ENCODE results near the gene DMC1.

The DMC1 gene

DNA sequence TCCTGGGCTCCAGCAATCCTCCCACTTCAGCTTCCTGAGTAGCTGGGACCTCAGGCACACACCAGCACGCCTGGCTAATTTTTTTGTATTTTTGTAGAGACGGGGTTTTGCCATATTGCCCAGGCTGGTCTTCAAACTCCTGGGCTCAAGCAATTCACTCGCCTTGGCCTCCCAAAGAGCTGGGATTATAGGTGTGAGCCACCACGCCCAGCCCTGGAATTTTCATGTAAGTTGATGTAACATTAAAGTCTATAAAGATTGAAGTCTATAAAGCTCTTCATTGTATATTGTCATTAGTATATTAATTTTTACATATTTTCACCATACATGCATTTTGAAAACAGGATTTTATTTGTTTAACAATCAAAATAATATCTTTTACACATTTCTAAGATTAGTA, 51.4 kb downstream of the DMC1 start:
- no peaks in the 10 kb centered on the region for H3K27me3 ChIP-seq
- no peak overlapping the region for H3K4me3 ChIP-seq
- H3K36me3 ChIP-seq, result no peaks in the 10 kb centered on the region
- no peaks in the 10 kb centered on the region for H3K9me3 ChIP-seq
- TF ChIP-seq, protein P1, sequence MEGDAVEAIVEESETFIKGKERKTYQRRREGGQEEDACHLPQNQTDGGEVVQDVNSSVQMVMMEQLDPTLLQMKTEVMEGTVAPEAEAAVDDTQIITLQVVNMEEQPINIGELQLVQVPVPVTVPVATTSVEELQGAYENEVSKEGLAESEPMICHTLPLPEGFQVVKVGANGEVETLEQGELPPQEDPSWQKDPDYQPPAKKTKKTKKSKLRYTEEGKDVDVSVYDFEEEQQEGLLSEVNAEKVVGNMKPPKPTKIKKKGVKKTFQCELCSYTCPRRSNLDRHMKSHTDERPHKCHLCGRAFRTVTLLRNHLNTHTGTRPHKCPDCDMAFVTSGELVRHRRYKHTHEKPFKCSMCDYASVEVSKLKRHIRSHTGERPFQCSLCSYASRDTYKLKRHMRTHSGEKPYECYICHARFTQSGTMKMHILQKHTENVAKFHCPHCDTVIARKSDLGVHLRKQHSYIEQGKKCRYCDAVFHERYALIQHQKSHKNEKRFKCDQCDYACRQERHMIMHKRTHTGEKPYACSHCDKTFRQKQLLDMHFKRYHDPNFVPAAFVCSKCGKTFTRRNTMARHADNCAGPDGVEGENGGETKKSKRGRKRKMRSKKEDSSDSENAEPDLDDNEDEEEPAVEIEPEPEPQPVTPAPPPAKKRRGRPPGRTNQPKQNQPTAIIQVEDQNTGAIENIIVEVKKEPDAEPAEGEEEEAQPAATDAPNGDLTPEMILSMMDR (IDR thresholded peaks at IDR 0.05), result no peak
- no peaks in the 10 kb centered on the region for H3K4me1 ChIP-seq
- no peak overlapping the region for H3K27ac ChIP-seq
- no peak for DNase-seq
- intact Hi-C loops (cut with DNase I; ENCODE audit: low total_unique reads), result no loop called here

DNA sequence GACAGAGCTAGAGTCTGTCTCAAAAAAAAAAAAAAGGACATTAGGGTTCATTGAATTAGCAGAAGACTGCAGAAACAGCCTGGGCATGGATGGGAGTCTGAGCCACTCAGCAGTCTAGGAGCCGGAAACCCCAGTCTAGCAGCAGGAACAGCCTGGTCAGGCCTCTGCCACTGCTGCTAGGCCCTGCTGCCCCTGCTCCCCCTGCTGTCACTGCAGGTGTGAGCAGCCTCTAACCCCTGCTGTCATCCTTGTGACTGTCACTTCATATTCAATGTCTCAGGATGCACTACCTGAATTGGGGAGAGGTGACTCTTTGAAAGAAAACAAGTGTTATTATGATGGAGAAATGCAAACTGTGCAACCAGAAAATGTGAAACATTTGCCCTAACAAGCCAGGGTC, 56.9 kb downstream of the DMC1 start:
- no peak for DNase-seq
- H3K27me3 ChIP-seq, result no peaks in the 10 kb centered on the region
- intact Hi-C loops (cut with DNase I; ENCODE audit: low total_unique reads), result no loop called here
- H3K27ac ChIP-seq, result no peak overlapping the region
- H3K9me3 ChIP-seq, result no peaks in the 10 kb centered on the region
- TF ChIP-seq, protein P1 (IDR thresholded peaks at IDR 0.05), result no peak
- H3K4me1 ChIP-seq, result no peaks in the 10 kb centered on the region
- H3K36me3 ChIP-seq, result no peaks in the 10 kb centered on the region
- no peak overlapping the region for H3K4me3 ChIP-seq

DNA sequence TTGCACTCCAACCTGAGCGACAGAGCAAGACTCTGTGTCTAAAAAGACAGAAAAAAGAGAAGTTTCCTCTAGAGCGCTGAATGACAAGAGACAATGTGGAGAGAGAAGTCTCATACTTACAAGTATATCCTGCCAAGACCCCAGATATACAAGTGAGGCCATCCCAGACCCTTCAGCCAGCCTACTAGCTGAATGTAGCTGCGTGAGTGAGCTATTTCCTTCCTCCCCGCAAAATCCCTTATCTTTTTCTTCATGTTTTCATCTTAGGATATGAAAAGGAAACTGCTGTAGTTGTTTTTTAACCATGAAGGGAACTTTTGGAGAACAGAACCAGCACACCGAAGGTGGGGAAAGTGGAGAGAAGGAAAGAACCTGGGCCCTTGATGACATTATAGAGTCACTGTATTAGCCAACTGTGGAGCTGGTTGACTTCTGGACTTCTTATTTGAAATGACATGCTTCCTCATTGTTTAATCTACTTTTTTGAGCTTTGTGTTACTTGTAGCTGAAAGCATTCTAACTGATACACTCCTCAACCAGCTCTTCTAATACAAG, 59.5 kb downstream of the DMC1 start:
- TF ChIP-seq, protein P1 (IDR thresholded peaks at IDR 0.05), result no peak
- no peak overlapping the region for H3K27ac ChIP-seq
- H3K9me3 ChIP-seq, result no peaks in the 10 kb centered on the region
- H3K27me3 ChIP-seq, result no peaks in the 10 kb centered on the region
- no peak overlapping the region for H3K4me3 ChIP-seq
- H3K36me3 ChIP-seq, result no peaks in the 10 kb centered on the region
- H3K4me1 ChIP-seq, result peaks cover 0 to 8% (median 0%) of the 10 kb centered on the region in 4 donors
- intact Hi-C loops (cut with DNase I; ENCODE audit: low total_unique reads), result no loop called here
- DNase-seq, result no peak

DNA sequence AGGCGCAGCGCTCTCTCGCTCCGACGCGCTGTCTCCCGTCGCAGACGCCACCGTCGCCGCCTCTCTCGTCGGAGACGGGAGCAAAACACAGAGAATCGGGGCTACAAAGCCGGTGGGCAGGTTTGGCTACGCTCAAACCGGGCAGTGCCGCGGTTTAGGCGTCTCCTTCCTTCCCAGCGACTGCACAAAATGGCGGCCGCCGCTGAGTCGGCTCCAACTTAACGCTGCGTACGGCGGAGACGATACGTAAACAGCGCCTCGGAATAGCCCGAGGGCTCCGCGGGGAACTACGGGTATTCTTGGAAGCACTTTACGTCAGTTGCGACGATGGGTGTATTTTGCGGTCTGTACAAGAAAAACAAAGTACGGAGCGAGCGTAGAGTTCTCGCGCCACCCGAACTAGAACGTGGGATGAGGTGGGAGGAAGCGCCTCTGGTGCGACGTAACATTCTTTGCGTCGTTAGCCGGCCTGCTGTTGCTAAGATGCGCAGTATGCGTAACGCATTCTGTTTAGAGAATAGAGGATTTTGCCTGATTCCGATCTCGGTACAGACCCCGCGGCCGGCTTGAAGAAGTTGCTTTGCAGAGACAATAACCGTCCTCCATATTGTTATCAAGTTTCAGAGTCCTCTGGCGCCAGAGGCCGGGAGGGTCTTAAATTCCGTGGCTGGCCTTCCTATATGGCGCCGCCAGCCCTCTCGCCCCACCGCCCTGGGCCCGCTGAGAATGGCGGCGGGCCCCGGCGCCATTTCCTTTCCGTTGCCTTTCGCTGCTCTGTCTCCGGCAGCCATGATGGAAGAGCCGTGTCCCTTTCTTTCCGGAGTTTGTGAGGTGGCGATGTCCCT, 63.6 kb downstream of the DMC1 start, which contains the start of gene DDX17:
DDX17 (minus strand) TSS at position 194 of the 845 bp plus-strand sequence.
- peak; percentile 95 to 98 for DNase-seq
- no peaks in the 10 kb centered on the region for H3K27me3 ChIP-seq
- intact Hi-C loops (cut with DNase I; ENCODE audit: low total_unique reads), result loop anchor here (2.0 to 5.0 kb wide), 2 partner anchors 64 to 439 kb away; partner anchors contain the start of gene DMC1
- H3K4me3 ChIP-seq, result peak within 1 kb of the TSS; percentile 83 to 97
- peak within 1 kb of the TSS; percentile 99 to 100 for H3K27ac ChIP-seq
- no peaks in the 10 kb centered on the region for H3K9me3 ChIP-seq
- peaks cover 4 to 8% (median 4%) of the 10 kb centered on the region in 3 donors for H3K36me3 ChIP-seq
- TF ChIP-seq, protein P1 (IDR thresholded peaks at IDR 0.05), result peak in 1 of 2 experiments; percentile 14
- peaks cover 0 to 42% (median 22%) of the 10 kb centered on the region in 4 donors for H3K4me1 ChIP-seq

DNA sequence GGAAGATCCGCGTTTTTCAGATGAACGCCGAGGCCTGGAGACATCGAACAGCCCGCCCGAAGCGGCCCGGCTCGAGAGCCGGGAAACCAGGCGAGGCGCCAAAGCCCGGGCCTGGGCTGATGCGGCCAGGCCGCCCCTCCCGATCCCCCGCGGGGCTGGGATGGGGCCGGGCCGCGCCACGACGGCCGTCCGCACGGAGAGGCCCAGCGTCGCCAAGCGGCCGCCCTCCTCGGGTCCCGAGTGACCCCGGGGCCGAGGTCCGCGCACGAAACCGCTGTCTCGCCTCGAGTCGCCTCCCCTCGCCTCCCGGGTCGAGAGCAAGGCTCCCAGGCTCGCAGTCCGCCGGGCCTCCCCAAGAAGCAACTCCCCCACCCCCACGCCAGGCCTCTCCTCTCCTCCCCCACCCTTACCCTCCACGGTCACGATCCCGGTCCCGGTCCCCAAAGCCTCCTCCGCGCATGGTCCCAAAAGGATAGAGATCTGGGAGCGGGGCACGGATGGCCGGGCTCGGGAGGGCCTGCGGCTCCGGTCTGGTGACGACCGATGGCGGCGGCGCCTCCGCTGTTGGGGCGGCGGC, 64.4 kb downstream of the DMC1 start:
- Histone ChIP-seq H3K4me1 (peaks cover 0 to 47% (median 23%) of the 10 kb centered on the region in 4 donors), H3K27ac (peak overlapping the region; percentile 99 to 100), H3K4me3 (peak overlapping the region; percentile 83 to 97), H3K9me3 (no peaks in the 10 kb centered on the region), H3K36me3 (peaks cover 4 to 12% (median 9%) of the 10 kb centered on the region in 3 donors), H3K27me3 (no peaks in the 10 kb centered on the region)
- peak; percentile 70 to 91 for DNase-seq
- intact Hi-C loops (cut with DNase I; ENCODE audit: low total_unique reads), result loop anchor here (2.0 to 5.0 kb wide), 2 partner anchors 65 to 438 kb away; partner anchors contain the start of gene DMC1
- TF ChIP-seq, protein P1 (IDR thresholded peaks at IDR 0.05), result no peak

All from tibial artery (tissue), 4 donors.